ENCODE measurements around the gene OCIAD1.

The OCIAD1 gene

GRCh38 chr4:48896845-48897244 lies 66.0 kb downstream of the OCIAD1 start:
- DNase-seq, result no peak

- no peak for DNase-seq
These were observed 68.0 kb downstream of the OCIAD1 start for GRCh38 chr4:48898733-48899431.

- DNase-seq, result no peak
These were observed 68.5 kb downstream of the OCIAD1 start for GRCh38 chr4:48899432-48899749.

- no peak for DNase-seq
These were observed 69.1 kb downstream of the OCIAD1 start for GRCh38 chr4:48899950-48900349.

GRCh38 chr4:48901196-48901595 lies 70.3 kb downstream of the OCIAD1 start:
- no peak for DNase-seq

- DNase-seq, result peak; percentile 30
These were observed 71.4 kb downstream of the OCIAD1 start for GRCh38 chr4:48902266-48902665.

GRCh38 chr4:48904101-48904500 lies 73.2 kb downstream of the OCIAD1 start:
- DNase-seq, result no peak

- DNase-seq, result no peak
These were observed 73.8 kb downstream of the OCIAD1 start for GRCh38 chr4:48904541-48905142.

- no peak for DNase-seq
These were observed 74.6 kb downstream of the OCIAD1 start for GRCh38 chr4:48905363-48906015.

- no peak for DNase-seq
These were observed 75.6 kb downstream of the OCIAD1 start, which contains the start of gene OCIAD2 for GRCh38 chr4:48906206-48907173. TSS of gene OCIAD2 (minus strand) at chr4:48906774. CDS start at chr4:48904549, 2,225 bp downstream.

- no peak for DNase-seq
These were observed 77.0 kb downstream of the OCIAD1 start for GRCh38 chr4:48907706-48908477.

GRCh38 chr4:48908687-48909086 lies 77.8 kb downstream of the OCIAD1 start:
- DNase-seq, result no peak

GRCh38 chr4:48909697-48910096 lies 78.8 kb downstream of the OCIAD1 start:
- peak; percentile 93 for DNase-seq

- DNase-seq, result no peak
These were observed 79.6 kb downstream of the OCIAD1 start for GRCh38 chr4:48910511-48910910.

Data from T1000 (cell line).